CD4-positive, alpha-beta T cell (primary cell): ENCODE data around the gene PBX4. TPM values are rescaled to one million over a fixed set of nuclear protein-coding genes. Genes with fewer than 3 reads are reported as not detected.

ENCODE experiments used
- ATAC-seq: fragments of 200-7000 bp; cut with Tn5 transposase; one replicate; pipeline ENCODE4 v1.10.0; 2022; ENCODE audit warnings: mild to moderate bottlenecking; ENCODE audit not compliant: poor library complexity
- CTCF ChIA-PET: fragments of 350-600 bp; sonication (Branson Sonifier 250); formaldehyde crosslinking; loops from one replicate; lab custom pipeline; 2021; ENCODE audit warnings: antibody characterized with exemption, inconsistent platforms; lab: Charles Lee
- POLR2A ChIA-PET: fragments of 350-600 bp; sonication (Branson Sonifier 250); formaldehyde crosslinking; loops from one replicate; lab custom pipeline; 2021; ENCODE audit warnings: antibody characterized with exemption, inconsistent platforms; lab: Charles Lee
- DNase-seq, 14 experiments: peaks; one replicate each; pipeline ENCODE4 v3.0.0-alpha.2; 2013 to 2020; ENCODE audit warnings: mixed read lengths in 2 of 14
- H3K27ac ChIP-seq, 2 donors: one replicate each; pipeline versions ENCODE4 v1.5.1 to v1.7.0; 2013; ENCODE audit warnings: low read length in 2 of 2, low read depth in 1 of 2, mild to moderate bottlenecking in 1 of 2
- H3K27me3 ChIP-seq, 2 experiments: 1 replicate in 1 of 2; 2 replicates in 1 of 2; pipeline versions ENCODE4 v1.6.1 to v1.7.0; 2013; ENCODE audit warnings: low read length in 2 of 2, control low read depth in 1 of 2, mild to moderate bottlenecking in 1 of 2, moderate library complexity in 1 of 2; ENCODE audit not compliant: insufficient read depth in 2 of 2, control insufficient read depth in 1 of 2
- H3K36me3 ChIP-seq: one replicate; pipeline ENCODE4 v1.6.1; 2013; ENCODE audit warnings: low read length, control low read depth; ENCODE audit not compliant: insufficient read depth
- H3K4me1 ChIP-seq: one replicate; pipeline ENCODE4 v1.6.1; 2013; ENCODE audit warnings: low read length, control low read depth; ENCODE audit not compliant: insufficient read depth
- H3K4me3 ChIP-seq: one replicate; pipeline ENCODE4 v1.5.1; 2013; ENCODE audit warnings: mild to moderate bottlenecking, low read length, moderate library complexity
- H3K9me3 ChIP-seq, 2 experiments: 1 replicate in 1 of 2; 2 replicates in 1 of 2; pipeline versions ENCODE4 v1.6.1 to v1.7.0; 2013; ENCODE audit warnings: low read length in 2 of 2, mild to moderate bottlenecking in 2 of 2, control low read depth in 1 of 2, moderate library complexity in 1 of 2; ENCODE audit not compliant: control insufficient read depth in 1 of 2, insufficient read depth in 1 of 2
- H3K27ac Mint-ChIP-seq: one replicate; pipeline ENCODE4 v1.8.0; 2020; ENCODE audit warnings: mixed read lengths
- H3K27me3 Mint-ChIP-seq: one replicate; pipeline ENCODE4 v1.8.0; 2021; ENCODE audit warnings: mixed read lengths
- H3K36me3 Mint-ChIP-seq: one replicate; pipeline ENCODE4 v1.8.0; 2021; ENCODE audit warnings: low read depth, mixed read lengths
- H3K4me1 Mint-ChIP-seq: one replicate; pipeline ENCODE4 v1.8.0; 2021; ENCODE audit warnings: low read depth, mixed read lengths
- H3K4me3 Mint-ChIP-seq: one replicate; pipeline ENCODE4 v1.8.0; 2020; ENCODE audit warnings: mild to moderate bottlenecking, mixed read lengths
- H3K9me3 Mint-ChIP-seq: one replicate; pipeline ENCODE4 v1.8.0; 2020; ENCODE audit warnings: mixed read lengths
- intact Hi-C, 2 experiments: fragments of 100-400 bp; cut with DNase I in 1 of 2; cut with micrococcal nuclease in 1 of 2; formaldehyde crosslinking; loops; one replicate each; pipeline versions ENCODE4 v1.15.1 to v1.9.0; 2023 to 2025; cut with DNase I, micrococcal nuclease
- total RNA-seq, 174 experiments: library from RNA in 2 of 174; stranded (reverse) in 2 of 174; gene quantifications; one replicate each; pipeline ENCODE4 v1.2.3 and lab custom pipeline; 2021 to 2026
- TF ChIP-seq, protein P1 (sequence below): fragments of 200-600 bp; IDR thresholded peaks from one replicate; pipeline ENCODE4 v1.8.0; 2022; ENCODE audit warnings: antibody characterized with exemption, mild to moderate bottlenecking

PBX4 gene
- total RNA-seq, 2 experiments from 2014 or later = 50.1 to 51.8 TPM

DNA sequence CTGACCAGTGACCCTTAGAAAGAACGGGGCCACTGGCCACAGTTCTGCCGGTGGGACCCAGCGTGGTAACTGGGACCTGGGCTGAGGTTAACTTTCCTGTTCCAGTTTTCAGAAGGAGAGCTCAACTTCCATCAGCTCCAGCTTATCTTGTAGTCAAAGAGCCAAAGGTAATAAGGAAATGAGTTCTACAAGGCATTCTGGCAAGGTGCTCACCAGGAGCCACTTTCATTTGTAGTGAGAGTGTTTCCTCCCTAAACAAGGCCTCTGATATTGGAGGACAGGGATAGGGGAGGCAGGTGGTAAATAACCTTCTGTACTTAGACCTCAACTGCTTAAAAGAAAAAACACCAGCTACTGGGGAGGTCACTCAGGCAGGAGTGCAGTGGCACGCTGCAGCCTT lies 38.1 kb downstream of the PBX4 start:
- ATAC-seq (no peak), DNase-seq (no peak)
- Mint-ChIP-seq H3K4me3 (no peak overlapping the region), H3K27ac (peak overlapping the region; percentile 39), H3K9me3 (no peaks in the 10 kb centered on the region), H3K27me3 (no peaks in the 10 kb centered on the region), H3K36me3 (peaks cover 11% of the 10 kb centered on the region), H3K4me1 (peaks cover 6% of the 10 kb centered on the region)
- intact Hi-C loops = no loop called here
- CTCF ChIA-PET = interaction anchor here (1.4 kb wide), 1 partner anchor 63 kb away, joined by 3 read pairs; the partner anchor contains the start of gene GMIP
- no peak overlapping the region for H3K4me3 ChIP-seq
- POLR2A ChIA-PET = no interaction called here
- no peak overlapping the region for H3K27ac ChIP-seq
- no peaks in the 10 kb centered on the region for H3K27me3 ChIP-seq
- TF ChIP-seq, protein P1, sequence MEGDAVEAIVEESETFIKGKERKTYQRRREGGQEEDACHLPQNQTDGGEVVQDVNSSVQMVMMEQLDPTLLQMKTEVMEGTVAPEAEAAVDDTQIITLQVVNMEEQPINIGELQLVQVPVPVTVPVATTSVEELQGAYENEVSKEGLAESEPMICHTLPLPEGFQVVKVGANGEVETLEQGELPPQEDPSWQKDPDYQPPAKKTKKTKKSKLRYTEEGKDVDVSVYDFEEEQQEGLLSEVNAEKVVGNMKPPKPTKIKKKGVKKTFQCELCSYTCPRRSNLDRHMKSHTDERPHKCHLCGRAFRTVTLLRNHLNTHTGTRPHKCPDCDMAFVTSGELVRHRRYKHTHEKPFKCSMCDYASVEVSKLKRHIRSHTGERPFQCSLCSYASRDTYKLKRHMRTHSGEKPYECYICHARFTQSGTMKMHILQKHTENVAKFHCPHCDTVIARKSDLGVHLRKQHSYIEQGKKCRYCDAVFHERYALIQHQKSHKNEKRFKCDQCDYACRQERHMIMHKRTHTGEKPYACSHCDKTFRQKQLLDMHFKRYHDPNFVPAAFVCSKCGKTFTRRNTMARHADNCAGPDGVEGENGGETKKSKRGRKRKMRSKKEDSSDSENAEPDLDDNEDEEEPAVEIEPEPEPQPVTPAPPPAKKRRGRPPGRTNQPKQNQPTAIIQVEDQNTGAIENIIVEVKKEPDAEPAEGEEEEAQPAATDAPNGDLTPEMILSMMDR = no peak
- H3K9me3 ChIP-seq = no peaks in the 10 kb centered on the region
- peaks cover 22% of the 10 kb centered on the region for H3K4me1 ChIP-seq
- peaks cover 18% of the 10 kb centered on the region for H3K36me3 ChIP-seq

DNA sequence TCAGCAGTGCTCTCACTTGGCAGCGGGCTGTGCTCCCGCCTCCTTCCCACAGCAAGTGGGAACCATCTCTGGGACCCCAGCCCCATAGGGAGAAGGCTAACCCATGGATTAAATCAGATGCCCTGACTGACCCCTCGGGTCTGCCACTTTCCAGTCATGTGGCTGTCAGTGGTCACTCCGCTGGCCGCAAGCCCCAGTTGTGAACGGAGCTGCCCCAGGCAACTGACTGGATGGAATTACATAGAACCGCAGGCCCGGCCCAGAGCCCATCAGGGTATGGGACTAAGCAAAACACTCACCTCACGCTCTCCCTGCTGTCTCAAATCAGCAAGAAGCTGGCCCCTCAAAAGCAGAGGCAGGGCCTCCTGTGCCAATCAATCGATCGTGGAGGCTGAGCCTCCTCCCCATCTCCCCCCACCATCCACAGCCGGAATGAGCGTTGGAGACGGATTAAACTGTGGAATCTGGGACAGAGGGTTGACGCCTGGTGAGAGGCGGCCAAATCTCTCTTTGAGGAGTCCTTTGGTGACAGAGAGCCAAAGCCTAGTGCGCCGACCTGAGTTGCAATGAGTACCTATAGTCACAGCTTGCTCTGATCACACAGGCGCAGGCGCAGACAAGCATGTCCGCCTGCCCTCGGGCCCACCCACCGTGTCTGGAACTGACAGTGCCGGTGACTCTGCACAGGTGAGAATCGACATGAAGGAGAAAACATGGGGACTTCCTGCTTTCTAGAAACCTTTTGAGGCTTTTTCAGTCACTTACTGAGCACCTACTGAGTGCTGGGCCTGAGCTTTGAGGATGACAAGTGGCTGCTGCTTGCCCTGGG lies 38.7 kb downstream of the PBX4 start:
- ChIA-PET POLR2A (no interaction called here), CTCF (interaction anchor here (0.6 to 1.4 kb wide), 2 partner anchors 64 to 69 kb away, joined by 3 read pairs; partner anchors contain the start of gene GMIP)
- Mint-ChIP-seq H3K27me3 (no peaks in the 10 kb centered on the region), H3K4me3 (no peak overlapping the region), H3K4me1 (peaks cover 6% of the 10 kb centered on the region), H3K27ac (peak overlapping the region; percentile 39), H3K36me3 (peaks cover 9% of the 10 kb centered on the region), H3K9me3 (no peaks in the 10 kb centered on the region)
- DNase-seq (no peak), ATAC-seq (peak; percentile 37)
- peaks cover 22% of the 10 kb centered on the region for H3K4me1 ChIP-seq
- peaks cover 13% of the 10 kb centered on the region for H3K36me3 ChIP-seq
- no peak overlapping the region for H3K27ac ChIP-seq
- TF ChIP-seq, protein P1 = no peak
- no peak overlapping the region for H3K4me3 ChIP-seq
- intact Hi-C loops = loop anchor here in 1 of 2 experiments (5.0 kb wide), 1 partner anchor 38 kb away; the partner anchor contains the start of gene PBX4
- no peaks in the 10 kb centered on the region for H3K9me3 ChIP-seq
- no peaks in the 10 kb centered on the region for H3K27me3 ChIP-seq

DNA sequence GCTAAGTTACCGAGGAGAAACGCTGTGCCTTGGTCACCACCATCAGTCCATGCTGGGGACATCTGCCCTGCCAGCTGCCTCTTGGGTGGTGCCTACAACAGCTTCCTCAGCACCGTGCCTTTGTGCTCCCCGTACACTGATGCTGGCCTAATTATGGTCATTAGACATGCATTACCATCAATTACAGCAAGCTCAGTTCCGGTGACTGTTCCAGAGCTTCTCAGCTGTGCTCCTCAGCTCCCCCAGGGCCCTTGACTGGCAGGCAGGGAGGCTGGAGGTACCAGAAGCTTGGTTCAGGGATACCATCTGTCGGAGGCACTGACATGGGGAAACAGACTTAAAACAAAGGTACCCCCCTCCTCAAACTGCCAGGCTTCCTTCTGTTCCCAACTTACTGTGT lies 40.2 kb downstream of the PBX4 start:
- Histone ChIP-seq H3K27ac (no peak overlapping the region), H3K27me3 (no peaks in the 10 kb centered on the region), H3K9me3 (no peaks in the 10 kb centered on the region), H3K36me3 (peaks cover 8% of the 10 kb centered on the region), H3K4me3 (no peak overlapping the region), H3K4me1 (peaks cover 22% of the 10 kb centered on the region)
- peaks cover 6% of the 10 kb centered on the region for H3K4me1 Mint-ChIP-seq
- no peak overlapping the region for H3K4me3 Mint-ChIP-seq
- CTCF ChIA-PET = no interaction called here
- no peak for DNase-seq
- ATAC-seq = no peak
- no peaks in the 10 kb centered on the region for H3K27me3 Mint-ChIP-seq
- H3K27ac Mint-ChIP-seq = no peak overlapping the region
- intact Hi-C loops = loop anchor here in 1 of 2 experiments (5.0 kb wide), 1 partner anchor 39 kb away; the partner anchor contains the start of gene PBX4
- peaks cover 13% of the 10 kb centered on the region for H3K36me3 Mint-ChIP-seq
- no peaks in the 10 kb centered on the region for H3K9me3 Mint-ChIP-seq
- POLR2A ChIA-PET = interaction anchor here (0.6 kb wide), 2 partner anchors 20 to 61 kb away, joined by 3 read pairs; no protein-coding TSS in a partner anchor
- TF ChIP-seq, protein P1 = no peak
